MM.1S (cell line): Measurements from ENCODE around the gene PMIS2.

Source experiments
- CTCF ChIP-seq: fragments of 300-600 bp; sonication (generic); IDR thresholded peaks from 2 replicates; pipeline ENCODE4 v1.5.1; 2016; ENCODE audit warnings: antibody characterized with exemption, low read length, mixed read lengths
- EZH2 ChIP-seq: fragments of 300-600 bp; sonication (generic); optimal IDR thresholded peaks from 2 replicates; pipeline ENCODE3; 2017; ENCODE audit warnings: low read depth, mild to moderate bottlenecking, antibody characterized with exemption, low read length, mixed read lengths

- TF ChIP-seq CTCF (no peak), EZH2 (no peak)
Measured at GRCh38 chr19:35621708-35622107, 35.7 kb downstream of the PMIS2 start.
